Epithelial cell of prostate (primary cell): ENCODE measurements around the gene ABHD12.
A peak's percentile ranks its signal among the peaks of the same experiment; 100 is the strongest.

Source experiments
- DNase-seq: peaks from one replicate; pipeline ENCODE4 v3.0.0-alpha.2; 2011; ENCODE audit warnings: low read depth, low spot score
- H3K27ac ChIP-seq: fragments of 450-650 bp; 2 replicates; pipeline ENCODE4 v1.5.1; 2017; ENCODE audit warnings: mild to moderate bottlenecking

ABHD12 gene

DNA sequence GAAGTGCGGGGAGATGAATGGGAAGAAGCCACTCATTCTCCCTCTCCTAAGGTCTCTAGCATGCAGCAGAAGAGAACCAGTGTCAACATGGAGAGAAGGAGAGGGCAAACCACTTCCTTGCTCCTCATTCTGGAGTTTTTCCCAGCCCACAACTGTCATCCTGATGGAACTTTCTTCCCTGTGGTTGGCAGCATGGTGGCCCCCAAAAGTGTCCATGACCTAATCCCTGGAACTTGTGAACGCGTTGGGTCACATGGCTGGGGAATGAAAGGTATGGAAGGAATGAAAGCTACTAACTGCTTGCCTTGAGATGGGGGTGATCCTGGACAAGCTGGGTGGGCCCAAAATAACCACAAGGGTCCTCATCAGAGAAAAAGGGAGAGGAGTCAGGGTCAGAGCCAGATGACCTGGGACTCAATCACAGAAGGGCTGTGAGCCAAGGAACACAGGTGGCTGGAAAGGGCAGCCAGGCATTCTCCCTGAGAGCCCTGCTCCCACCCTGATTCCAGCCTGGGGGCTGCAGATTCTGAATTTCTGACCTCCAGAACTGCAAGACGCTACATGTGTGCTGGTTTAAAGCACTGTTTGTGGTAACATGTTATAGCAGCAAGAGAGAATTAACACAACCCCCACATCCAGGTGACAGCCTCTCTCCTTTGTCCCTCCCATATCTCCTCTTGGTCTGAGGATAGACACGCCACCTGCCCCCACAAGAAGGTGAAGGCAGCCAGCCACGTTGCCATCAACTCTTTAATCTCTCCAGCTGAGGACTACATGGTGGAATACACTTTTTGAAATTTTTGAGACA, 79.5 kb downstream of the ABHD12 start:
- DNase-seq: no peak
- H3K27ac ChIP-seq: peak overlapping the region; percentile 81

DNA sequence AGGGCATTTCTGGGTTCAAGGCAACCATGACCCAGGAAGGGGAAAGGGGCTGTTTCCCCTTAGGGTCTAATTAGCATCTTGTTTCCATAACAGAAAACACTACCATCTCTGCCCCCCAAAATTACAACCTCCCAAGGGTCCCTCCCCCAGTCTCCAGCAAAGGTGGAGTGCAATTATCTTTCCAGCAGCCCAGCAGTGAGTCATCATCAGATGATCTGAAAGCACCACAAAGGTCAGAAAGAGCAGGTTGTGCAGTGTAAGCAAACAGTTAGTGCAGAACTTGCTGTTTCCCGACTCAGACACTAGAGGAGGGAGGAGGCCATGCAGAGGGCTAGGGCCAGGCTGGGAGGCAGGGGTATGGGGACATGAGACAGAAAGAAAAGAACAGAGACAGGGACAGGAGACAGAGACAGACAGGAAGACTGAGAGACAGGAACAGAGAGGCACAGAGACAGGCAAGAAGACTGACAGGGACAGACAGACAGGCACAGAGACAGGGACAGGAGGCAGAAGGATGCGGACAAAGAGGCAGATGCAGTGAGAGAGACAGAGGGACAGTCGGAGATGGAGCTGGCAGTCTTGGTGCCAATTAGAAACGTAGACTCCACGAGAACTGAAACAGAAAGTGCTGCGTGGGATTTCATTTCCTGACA, 80.2 kb downstream of the ABHD12 start:
- H3K27ac ChIP-seq: peak overlapping the region; percentile 81
- DNase-seq: peak; percentile 43

DNA sequence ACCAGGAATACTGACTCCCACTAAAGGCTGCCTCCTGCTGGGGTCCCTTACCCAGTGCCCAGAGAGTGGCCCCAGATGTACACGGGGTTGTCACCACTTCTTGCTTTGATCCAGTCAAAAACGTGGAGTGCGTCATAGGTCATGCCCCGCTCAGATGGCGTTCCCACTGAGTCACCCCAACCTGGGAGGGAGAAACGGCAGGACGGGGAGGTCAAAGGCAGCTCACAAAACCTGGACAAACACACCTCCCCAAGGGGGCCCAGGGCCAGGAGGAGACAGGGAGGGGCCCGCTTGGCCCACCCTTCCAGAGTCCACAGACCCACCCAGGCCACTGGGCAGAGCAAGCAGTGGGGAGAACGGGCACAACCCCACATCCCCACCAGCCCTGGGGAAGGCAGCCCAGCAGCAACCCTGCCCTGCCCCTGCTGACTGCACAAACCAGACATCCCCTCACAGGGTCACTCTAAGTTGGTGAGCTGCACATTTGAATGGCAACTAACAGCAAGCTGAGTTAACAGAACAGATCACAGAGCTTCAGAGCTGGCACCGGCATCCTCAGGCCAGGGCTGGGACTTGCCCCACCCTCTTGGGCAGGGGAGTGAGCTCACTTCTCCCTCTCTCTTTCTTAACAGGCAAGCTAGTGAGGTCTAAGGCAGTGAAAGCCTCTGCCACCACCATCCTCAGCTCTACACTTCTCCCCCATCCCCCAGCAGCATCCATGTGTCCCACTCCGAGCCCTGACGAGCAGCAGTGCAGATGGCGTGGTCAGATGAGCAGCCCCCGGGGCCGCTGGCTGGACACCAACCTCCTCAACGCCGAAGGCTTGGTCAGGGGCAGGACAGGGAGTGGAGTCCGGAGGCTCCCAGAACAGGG, 81.0 kb downstream of the ABHD12 start:
- no peak for DNase-seq
- H3K27ac ChIP-seq: peak overlapping the region; percentile 81

DNA sequence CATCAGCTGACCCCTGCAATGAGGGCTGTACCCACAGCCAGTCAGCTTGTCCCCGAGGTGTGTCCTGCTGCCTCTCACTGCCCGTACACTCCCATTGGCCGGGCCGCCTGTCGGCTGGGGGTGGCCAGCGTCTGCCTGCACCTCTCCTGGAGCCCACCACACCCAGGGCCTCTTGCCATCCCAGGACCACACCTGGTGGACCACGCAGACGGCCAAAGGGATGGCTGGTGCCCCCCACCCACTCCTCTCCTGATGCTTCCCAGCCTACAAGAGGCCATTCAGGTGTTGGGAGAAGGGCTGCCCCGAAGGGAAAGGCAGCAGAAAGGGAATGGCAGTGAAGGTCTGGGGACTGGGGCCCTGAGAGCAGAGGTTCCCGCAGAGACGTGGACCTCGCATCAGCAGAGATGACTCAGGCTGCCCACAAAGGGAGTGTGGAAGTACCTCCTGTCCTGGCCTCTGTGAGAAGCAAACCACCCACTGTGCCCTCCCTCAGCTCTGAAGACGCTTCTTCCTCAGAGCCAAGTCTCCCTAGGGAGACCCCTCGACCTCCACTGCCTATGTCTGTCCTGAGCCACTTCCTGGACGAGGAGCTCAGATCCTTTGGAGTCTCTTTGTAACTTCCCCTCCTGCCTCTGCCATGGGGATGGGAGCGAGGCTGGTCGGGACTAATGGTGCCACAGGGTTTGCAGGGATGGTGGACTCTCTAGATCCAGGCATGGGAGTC, 81.8 kb downstream of the ABHD12 start:
- no peak overlapping the region for H3K27ac ChIP-seq
- DNase-seq: no peak

DNA sequence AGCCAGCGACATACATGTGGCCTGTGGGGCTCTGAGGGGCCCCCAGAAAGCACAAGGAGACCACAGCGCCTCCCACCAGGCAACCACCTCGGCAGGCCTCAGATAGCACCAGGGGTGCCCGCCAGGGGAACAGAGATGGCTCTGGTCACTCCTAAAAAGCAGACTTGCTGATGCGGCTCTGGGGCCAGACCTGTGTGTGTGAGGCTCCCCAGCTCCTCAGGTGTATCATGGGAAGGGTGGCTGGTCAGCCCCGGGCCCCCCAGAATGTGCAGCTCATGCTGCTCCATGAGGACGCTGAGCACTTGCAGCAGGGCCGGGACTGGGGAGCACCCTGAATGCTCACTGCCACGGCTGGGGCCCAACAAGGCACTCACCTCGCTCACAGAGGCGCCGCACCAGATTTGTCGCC, 82.5 kb downstream of the ABHD12 start:
- DNase-seq: no peak
- no peak overlapping the region for H3K27ac ChIP-seq

DNA sequence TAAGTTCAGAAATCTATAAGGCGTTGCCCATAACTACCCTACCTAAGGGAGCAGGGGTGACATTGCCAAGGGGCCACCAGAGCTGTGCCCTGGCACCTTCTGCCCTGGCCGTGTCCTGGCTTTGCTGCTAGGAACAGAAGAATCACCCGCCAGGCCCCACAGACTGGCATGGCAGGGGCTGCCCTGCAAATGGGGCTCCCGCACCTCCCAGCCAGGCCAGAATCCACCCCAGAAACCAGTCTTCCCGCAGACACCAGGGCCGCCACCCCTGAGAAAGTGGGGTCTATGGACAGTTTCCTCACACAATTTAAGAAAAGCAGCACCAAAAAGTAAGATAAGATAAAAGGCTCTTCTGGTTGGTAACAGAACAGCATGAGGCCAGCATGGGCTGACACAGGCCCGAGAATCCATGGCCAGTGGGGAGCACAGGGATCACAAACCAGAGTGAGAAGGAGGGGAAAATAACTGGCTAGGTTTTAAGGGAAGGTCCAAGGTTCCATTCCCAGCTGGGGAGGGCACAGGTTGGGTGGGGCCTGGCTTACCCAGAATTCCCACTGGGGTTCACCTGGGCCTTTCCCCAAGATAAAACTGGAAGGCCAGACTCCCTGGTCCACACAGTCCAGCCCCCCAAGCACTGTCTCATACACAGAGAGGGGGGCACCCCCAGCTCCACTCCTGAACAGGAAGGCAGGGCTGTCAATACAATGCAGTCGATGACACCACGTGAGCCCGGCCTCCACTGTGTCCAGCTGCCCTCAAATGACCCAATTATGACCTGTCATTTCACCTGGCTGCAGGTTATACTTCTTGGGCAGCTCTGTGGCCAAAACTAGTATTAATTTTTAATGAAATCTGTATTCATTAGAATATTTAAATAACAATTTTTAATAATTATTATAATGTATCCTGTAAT, 83.4 kb downstream of the ABHD12 start:
- no peak overlapping the region for H3K27ac ChIP-seq
- no peak for DNase-seq

DNA sequence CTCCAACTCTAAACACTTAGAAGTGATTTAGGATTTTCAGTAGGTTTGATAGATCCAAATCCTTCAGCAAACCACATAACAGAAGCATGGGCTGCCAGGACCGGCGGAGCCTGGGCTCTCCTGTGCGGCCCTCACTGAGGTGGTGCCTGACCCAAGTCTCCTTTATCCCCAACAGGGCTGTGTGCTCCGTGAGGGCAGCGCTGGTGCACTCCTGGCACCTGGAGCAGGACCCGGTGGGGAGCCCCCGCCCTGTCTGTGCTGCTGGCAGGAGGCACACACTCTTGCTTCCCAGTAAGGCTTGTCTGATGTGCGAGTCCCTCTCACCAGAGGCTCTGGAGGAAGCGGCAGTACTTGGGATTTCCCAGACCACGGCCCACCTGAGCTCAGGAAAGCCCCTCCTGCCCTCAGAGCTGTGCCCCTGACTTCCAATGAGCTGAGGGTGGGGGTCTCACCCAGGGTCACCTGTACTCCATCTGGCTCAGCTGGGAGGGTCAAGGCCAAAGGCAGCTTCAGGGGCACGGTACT, 86.5 kb downstream of the ABHD12 start:
- no peak overlapping the region for H3K27ac ChIP-seq
- DNase-seq: no peak

DNA sequence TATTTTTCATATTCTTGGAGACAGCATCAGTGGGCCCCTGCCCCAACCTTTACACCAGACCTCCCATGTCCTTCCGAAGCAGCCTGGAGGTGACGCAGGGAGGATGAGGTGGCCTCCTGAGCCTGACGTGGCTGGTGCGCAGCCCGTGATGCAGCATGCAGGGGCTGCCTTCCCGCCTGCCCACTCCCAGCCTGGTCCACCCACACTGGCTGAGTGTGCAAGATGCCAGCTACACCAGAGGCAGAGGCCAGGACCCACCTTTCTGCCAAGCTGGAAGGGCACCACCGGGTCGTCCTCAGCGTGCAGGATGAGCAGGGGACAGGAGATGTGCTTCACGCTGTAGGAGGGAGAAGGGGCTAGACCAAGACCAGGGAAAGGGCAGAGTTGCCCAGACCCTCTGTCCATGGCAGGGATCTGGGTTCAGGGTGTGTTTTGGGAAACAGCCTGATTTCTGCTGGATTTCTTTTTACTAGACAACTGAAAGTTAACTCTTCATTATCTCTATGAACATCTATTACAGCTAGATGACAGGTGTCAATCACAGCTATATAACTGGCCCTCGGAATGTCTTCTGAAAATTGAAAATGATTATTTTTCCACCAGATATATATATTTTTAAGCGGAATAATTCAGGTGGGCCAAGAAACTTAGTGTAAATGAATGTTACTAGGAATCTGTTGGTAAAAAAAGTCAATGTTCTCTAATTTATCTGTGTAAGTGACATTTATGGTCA, 87.2 kb downstream of the ABHD12 start:
- no peak for DNase-seq

DNA sequence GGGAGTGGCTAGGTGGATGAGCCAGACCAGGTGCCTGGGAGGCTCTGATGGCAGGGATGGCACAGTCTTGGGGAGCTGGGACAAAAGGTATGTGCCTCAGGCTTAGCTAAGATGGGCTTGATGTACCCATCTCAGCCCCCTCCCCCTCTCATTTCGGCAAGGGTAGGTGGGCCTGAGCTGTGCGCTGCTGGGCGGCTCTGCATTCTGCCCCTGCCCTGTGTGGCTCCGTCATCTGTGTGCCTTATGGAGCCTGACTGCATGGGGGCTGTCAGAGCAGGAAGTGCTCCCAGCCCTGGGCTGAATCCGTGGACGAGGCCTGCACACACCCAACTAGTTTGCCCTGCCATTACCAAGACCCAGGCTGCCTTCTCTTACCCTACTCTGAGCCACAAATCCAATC, 88.0 kb downstream of the ABHD12 start:
- peak overlapping the region; percentile 47 for H3K27ac ChIP-seq
- no peak for DNase-seq

More for the DNA sequence above, 87.2 kb downstream of the ABHD12 start:
- H3K27ac ChIP-seq: no peak overlapping the region

DNA sequence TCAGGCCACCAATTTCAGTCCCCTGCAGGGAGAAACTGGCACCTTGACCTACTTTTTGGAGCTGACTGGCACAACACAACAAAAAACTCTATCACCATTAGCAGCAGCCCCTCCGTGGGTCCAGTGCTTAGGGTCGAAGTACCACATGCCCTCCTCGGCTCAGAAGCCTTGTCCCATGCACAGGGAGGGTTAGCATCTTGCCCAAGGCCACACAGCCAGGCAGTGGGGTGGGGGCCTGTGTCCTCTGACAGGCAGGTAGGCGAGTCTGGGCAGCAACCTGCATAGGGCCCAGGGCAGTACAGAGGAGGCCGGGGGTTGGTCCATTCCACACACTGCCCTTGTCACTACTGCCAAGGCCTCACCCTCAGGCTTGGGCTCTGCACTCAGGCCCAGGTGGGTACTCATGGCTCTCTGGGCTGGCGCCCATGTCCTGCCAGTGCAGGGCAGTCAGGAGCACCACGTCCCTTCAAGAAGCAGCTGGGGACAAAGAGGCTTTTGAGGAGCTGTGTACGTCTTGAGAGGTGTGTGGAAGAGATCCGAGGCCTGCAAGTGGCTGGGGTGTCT, 89.2 kb downstream of the ABHD12 start:
- DNase-seq: no peak
- peak overlapping the region; percentile 47 for H3K27ac ChIP-seq

DNA sequence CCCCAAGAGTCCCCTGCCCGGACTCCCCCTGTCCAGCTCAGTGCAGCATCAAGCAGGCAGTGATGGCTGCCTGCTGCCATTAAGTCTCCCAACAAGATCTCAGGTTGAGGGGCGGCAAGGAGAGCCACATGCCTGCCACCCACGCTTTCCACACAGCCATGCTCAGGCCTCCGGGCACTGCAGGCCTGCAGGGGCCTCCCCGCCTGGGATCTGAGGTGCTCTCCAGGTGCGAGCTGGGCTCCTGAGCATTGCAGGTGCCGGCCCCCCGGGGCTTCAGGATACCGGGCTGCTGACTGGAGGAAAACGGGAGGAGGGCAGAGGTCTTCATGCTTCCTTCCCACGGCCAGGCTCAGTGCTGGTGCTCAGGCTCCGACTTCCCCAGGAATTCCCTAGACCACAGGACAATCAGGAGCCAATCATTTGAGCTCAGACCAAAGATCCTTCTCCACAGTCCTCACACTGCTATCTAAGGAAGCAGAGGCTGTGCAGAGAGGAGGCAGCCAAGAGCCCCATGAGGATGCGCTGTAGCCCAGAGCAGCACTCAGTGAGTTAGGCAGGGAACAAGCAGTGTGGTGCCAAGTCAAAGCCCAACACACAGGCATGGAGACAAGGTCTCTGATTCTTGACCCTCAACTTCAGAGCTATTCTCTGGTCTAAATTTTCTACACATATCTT, 90.0 kb downstream of the ABHD12 start:
- H3K27ac ChIP-seq: peak overlapping the region; percentile 47
- DNase-seq: no peak

DNA sequence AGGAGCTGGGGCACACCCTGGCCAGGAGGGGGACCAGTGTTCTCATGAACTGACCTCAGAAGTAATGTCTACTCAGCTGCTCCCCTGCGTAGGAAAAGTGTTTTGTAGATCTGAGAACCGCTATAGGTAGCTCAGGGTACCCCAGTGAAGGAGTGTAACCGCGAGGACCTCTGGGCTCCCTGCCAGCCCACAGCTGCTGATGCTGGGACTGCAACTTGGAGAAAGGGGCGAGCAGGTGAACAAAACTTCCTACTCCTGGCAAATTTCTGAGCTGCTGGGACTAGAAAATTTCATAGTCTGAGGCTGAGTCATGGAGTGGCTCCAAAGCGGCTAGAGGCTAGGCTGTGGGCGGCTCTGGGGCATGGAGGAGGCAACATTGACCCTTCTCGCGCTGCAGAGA, 90.8 kb downstream of the ABHD12 start:
- DNase-seq: no peak
- H3K27ac ChIP-seq: peak overlapping the region; percentile 47

DNA sequence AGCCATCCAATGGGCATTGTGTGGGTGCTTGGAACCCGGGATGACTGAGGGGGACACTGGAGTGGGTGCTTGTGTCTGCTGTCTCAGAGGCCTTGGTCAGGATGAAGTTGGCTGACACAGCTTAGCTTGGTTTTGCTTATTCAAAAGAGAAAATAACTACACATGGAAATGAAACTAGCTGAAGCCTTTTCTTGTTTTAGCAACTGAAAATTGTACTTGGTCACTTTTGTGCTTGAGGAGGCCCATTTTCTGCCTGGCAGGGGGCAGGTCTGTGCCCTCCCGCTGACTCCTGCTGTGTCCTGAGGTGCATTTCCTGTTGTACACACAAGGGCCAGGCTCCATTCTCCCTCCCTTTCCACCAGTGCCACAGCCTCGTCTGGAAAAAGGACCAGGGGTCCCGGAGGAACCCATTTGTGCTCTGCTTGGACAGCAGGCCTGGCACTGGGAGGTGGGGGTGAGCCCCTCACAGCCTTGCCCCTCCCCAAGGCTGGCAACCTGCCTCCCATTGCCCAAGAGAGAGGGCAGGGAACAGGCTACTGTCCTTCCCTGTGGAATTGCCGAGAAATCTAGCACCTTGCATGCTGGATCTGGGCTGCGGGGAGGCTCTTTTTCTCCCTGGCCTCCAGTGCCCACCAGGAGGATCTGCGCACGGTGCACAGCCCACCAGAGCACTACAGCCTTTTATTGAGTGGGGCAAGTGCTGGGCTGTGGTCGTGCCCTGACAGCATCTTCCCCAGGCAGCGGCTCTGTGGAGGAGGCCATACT, 93.3 kb downstream of the ABHD12 start:
- H3K27ac ChIP-seq: peak overlapping the region; percentile 86
- no peak for DNase-seq

DNA sequence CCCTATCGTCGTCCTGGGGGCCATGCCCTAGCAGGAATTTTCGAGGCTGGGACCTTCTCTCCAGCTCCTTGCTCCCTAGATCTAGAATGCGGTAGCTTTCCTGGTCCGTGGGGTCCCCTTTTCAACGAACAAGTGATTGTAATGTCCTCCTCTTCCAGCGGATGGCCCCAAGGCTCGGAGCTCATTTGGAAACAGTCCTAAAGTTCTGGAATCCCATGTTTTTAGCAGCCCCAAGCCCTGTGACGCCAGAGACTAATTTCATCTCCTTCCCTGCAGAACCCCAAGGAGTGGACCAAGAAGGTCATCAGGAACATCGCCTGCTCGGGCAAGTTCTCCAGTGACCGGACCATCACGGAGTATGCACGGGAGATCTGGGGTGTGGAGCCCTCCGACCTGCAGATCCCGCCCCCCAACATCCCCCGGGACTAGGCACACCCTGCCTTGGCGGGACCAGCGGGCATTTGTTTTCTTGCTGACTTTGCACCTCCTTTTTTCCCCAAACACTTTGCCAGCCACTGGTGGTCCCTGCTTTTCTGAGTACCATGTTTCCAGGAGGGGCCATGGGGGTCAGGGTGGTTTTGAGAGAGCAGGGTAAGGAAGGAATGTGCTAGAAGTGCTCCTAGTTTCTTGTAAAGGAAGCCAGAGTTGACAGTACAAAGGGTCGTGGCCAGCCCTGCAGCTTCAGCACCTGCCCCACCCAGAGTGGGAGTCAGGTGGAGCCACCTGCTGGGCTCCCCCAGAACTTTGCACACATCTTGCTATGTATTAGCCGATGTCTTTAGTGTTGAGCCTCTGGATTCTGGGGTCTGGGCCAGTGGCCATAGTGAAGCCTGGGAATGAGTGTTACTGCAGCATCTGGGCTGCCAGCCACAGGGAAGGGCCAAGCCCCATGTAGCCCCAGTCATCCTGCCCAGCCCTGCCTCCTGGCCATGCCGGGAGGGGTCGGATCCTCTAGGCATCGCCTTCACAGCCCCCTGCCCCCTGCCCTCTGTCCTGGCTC, 94.2 kb downstream of the ABHD12 start:
- DNase-seq: no peak
- H3K27ac ChIP-seq: peak overlapping the region; percentile 86

DNA sequence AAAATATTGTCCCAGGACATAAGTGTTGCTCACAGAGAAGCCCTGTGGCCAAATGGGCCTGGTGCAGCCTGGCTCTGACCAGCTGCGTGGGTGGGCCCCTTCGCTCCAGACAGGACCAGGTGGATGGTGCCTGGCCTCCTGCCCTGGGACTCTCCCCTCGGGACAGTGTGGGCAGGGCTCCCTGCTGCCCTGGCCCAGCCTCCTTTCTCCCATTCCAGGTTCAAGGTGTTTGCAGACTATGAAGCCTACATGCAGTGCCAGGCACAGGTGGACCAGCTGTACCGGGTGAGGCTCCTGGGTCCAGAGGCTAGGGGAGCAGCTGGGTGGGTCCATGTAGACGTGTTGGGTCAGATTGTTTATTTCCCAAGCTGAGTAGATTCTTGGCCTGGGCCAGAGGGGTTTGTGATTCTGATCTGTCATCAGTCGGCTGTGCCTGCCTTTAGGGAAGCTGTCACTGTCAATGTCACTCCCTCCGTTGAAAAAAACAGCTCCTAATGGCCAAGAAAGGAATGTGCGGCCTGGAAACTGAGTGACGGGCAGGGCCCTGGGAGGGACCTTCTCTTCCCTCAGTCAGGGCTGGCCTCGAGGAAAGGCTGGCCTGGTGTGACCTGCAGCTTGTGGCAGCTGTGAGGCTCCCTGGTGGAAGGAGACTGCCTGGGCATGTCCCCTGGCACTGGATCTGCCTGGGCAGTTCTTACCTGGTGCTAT, 95.1 kb downstream of the ABHD12 start:
- H3K27ac ChIP-seq: peak overlapping the region; percentile 86
- no peak for DNase-seq
